Measurements from ENCODE around the gene SENP8. TPM values are rescaled to one million over a fixed set of nuclear protein-coding genes. Genes with fewer than 3 reads are reported as not detected.
A peak's percentile ranks its signal among the peaks of the same experiment; 100 is the strongest.

Gene SENP8
- total and polyA plus RNA-seq, 2 of the 13 experiments (the other 11 are each of a cell fraction or from before 2014, with no cell fraction given): 2.7 to 3.0 TPM

DNA sequence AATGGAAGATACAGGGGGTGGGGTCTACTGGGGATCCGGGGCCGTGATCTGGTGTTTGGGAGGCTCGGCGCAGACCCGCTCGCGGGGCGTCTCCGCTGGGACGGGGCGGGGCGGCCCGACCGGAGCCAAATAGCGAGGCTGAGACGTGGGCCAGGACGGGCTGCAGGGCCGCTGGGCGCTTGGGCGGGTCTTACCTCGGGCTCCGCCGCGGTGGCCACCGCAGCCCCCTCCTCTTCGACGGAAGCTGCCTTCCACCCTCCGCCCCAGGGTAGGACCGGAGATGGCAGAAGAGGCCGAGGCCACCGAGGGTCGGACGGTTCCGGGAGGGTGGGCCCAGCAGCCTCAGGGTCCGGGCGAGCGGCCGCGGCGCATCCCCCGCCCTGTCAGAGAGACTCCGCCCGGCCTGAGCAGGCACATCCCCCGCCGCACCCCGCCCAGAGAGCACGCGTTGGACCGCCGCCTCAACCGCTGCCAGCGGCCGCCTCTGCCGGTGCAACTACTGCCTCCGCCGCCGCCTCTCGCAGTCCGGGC is 652 bp upstream of the SENP8 start (continued):
- TF ChIP-seq, protein P1, sequence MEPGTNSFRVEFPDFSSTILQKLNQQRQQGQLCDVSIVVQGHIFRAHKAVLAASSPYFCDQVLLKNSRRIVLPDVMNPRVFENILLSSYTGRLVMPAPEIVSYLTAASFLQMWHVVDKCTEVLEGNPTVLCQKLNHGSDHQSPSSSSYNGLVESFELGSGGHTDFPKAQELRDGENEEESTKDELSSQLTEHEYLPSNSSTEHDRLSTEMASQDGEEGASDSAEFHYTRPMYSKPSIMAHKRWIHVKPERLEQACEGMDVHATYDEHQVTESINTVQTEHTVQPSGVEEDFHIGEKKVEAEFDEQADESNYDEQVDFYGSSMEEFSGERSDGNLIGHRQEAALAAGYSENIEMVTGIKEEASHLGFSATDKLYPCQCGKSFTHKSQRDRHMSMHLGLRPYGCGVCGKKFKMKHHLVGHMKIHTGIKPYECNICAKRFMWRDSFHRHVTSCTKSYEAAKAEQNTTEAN (CRISPR knock-in tag; conservative IDR thresholded peaks at IDR 0.05): no peak
- TF ChIP-seq RFX3 (CRISPR knock-in tag; IDR thresholded peaks at IDR 0.05): no peak
- peak; percentile 48 for TF ChIP-seq TAF1 (CRISPR knock-in tag; IDR thresholded peaks at IDR 0.05)
- TF ChIP-seq RFX5 (IDR thresholded peaks at IDR 0.05; ENCODE audit: low read depth, low read length): no peak
- TF ChIP-seq GABPB1 (CRISPR knock-in tag; IDR thresholded peaks at IDR 0.05): peak; percentile 69; the same call in 1 of the 2 replicates
- TF ChIP-seq PCBP2 (optimal IDR thresholded peaks at IDR 0.05; ENCODE audit: low read depth, low read length, poor library complexity, severe bottlenecking): no peak
- peak; percentile 65; the same call in 1 of the 2 replicates for TF ChIP-seq ETV6 (CRISPR knock-in tag; conservative IDR thresholded peaks at IDR 0.05)
- TF ChIP-seq, protein P2, sequence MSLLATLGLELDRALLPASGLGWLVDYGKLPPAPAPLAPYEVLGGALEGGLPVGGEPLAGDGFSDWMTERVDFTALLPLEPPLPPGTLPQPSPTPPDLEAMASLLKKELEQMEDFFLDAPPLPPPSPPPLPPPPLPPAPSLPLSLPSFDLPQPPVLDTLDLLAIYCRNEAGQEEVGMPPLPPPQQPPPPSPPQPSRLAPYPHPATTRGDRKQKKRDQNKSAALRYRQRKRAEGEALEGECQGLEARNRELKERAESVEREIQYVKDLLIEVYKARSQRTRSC (CRISPR knock-in tag; IDR thresholded peaks at IDR 0.05; ENCODE audit: low read depth): no peak
- TF ChIP-seq, protein P3, sequence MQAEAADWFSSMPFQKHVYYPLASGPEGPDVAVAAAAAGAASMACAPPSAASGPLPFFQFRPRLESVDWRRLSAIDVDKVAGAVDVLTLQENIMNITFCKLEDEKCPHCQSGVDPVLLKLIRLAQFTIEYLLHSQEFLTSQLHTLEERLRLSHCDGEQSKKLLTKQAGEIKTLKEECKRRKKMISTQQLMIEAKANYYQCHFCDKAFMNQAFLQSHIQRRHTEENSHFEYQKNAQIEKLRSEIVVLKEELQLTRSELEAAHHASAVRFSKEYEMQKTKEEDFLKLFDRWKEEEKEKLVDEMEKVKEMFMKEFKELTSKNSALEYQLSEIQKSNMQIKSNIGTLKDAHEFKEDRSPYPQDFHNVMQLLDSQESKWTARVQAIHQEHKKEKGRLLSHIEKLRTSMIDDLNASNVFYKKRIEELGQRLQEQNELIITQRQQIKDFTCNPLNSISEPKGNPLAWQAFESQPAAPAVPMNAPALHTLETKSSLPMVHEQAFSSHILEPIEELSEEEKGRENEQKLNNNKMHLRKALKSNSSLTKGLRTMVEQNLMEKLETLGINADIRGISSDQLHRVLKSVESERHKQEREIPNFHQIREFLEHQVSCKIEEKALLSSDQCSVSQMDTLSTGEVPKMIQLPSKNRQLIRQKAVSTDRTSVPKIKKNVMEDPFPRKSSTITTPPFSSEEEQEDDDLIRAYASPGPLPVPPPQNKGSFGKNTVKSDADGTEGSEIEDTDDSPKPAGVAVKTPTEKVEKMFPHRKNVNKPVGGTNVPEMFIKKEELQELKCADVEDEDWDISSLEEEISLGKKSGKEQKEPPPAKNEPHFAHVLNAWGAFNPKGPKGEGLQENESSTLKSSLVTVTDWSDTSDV (CRISPR knock-in tag; IDR thresholded peaks at IDR 0.05): 0 out of 2 replicates have a peak, but pooled peaks have one; percentile 19
- TF ChIP-seq, protein P4, sequence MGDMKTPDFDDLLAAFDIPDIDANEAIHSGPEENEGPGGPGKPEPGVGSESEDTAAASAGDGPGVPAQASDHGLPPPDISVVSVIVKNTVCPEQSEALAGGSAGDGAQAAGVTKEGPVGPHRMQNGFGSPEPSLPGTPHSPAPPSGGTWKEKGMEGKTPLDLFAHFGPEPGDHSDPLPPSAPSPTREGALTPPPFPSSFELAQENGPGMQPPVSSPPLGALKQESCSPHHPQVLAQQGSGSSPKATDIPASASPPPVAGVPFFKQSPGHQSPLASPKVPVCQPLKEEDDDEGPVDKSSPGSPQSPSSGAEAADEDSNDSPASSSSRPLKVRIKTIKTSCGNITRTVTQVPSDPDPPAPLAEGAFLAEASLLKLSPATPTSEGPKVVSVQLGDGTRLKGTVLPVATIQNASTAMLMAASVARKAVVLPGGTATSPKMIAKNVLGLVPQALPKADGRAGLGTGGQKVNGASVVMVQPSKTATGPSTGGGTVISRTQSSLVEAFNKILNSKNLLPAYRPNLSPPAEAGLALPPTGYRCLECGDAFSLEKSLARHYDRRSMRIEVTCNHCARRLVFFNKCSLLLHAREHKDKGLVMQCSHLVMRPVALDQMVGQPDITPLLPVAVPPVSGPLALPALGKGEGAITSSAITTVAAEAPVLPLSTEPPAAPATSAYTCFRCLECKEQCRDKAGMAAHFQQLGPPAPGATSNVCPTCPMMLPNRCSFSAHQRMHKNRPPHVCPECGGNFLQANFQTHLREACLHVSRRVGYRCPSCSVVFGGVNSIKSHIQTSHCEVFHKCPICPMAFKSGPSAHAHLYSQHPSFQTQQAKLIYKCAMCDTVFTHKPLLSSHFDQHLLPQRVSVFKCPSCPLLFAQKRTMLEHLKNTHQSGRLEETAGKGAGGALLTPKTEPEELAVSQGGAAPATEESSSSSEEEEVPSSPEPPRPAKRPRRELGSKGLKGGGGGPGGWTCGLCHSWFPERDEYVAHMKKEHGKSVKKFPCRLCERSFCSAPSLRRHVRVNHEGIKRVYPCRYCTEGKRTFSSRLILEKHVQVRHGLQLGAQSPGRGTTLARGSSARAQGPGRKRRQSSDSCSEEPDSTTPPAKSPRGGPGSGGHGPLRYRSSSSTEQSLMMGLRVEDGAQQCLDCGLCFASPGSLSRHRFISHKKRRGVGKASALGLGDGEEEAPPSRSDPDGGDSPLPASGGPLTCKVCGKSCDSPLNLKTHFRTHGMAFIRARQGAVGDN (CRISPR knock-in tag; IDR thresholded peaks at IDR 0.05): peak; percentile 84; the same call in 1 of the 2 replicates
- TF ChIP-seq NKX3-1 (CRISPR knock-in tag; IDR thresholded peaks at IDR 0.05): 0 out of 2 replicates have a peak, but pooled peaks have one; percentile 17
- TF ChIP-seq AHR (CRISPR knock-in tag; IDR thresholded peaks at IDR 0.05): 0 out of 2 replicates have a peak, but pooled peaks have one; percentile 54
- TF ChIP-seq, protein P5, sequence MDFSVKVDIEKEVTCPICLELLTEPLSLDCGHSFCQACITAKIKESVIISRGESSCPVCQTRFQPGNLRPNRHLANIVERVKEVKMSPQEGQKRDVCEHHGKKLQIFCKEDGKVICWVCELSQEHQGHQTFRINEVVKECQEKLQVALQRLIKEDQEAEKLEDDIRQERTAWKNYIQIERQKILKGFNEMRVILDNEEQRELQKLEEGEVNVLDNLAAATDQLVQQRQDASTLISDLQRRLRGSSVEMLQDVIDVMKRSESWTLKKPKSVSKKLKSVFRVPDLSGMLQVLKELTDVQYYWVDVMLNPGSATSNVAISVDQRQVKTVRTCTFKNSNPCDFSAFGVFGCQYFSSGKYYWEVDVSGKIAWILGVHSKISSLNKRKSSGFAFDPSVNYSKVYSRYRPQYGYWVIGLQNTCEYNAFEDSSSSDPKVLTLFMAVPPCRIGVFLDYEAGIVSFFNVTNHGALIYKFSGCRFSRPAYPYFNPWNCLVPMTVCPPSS (IDR thresholded peaks at IDR 0.05): no peak
- peak; percentile 57; the same call in 1 of the 2 replicates for TF ChIP-seq FOXC1 (CRISPR knock-in tag; IDR thresholded peaks at IDR 0.05; ENCODE audit: borderline replicate concordance)
- TF ChIP-seq ZNF614 (CRISPR knock-in tag; IDR thresholded peaks at IDR 0.05; ENCODE audit: borderline replicate concordance): no peak
- TF ChIP-seq XBP1 (CRISPR knock-in tag; IDR thresholded peaks at IDR 0.05): no peak
- no peak for TF ChIP-seq POLR2AphosphoS5 (IDR thresholded peaks at IDR 0.05; ENCODE audit: low read depth, low read length)
- TF ChIP-seq, protein P6, sequence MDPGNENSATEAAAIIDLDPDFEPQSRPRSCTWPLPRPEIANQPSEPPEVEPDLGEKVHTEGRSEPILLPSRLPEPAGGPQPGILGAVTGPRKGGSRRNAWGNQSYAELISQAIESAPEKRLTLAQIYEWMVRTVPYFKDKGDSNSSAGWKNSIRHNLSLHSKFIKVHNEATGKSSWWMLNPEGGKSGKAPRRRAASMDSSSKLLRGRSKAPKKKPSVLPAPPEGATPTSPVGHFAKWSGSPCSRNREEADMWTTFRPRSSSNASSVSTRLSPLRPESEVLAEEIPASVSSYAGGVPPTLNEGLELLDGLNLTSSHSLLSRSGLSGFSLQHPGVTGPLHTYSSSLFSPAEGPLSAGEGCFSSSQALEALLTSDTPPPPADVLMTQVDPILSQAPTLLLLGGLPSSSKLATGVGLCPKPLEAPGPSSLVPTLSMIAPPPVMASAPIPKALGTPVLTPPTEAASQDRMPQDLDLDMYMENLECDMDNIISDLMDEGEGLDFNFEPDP (CRISPR knock-in tag; conservative IDR thresholded peaks at IDR 0.05): no peak

Measured in HepG2 (cell line).